NCI-H2081 treated with DMSO at 0.1 percent for 48 hours (cell line): ENCODE results near the gene ZNF407.
A peak's percentile ranks its signal among the peaks of the same experiment; 100 is the strongest.

ENCODE experiments used
- DNase-seq: peaks from one replicate; lab custom pipeline; 2025; lab: John Stamatoyannopoulos, UW

ZNF407 gene

GRCh38 chr18:74731097-74731496 lies 133.4 kb downstream of the ZNF407 start:
- DNase-seq: no peak

- DNase-seq: no peak
Measured at GRCh38 chr18:74732380-74732779, 134.7 kb downstream of the ZNF407 start.

DNA sequence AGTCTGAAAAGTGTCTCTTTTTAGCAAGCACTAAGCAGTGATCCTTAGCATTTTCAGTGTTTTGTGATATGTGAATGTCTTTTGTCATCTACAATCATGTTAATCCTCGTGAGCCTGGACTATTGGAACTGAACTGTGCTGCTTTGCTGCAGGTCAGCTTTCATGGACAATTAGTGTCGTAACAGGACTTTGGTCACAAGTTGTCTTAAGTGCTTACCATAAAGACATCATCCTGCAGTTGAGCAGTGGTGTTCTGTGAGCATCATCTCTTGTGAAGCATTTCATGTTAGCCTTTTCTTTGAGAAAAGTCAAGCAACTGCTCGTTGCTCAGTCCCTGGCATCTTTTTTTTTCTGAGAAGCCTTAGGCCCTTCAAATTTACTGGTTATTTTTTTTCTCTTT lies 135.9 kb downstream of the ZNF407 start:
- no peak for DNase-seq

DNA sequence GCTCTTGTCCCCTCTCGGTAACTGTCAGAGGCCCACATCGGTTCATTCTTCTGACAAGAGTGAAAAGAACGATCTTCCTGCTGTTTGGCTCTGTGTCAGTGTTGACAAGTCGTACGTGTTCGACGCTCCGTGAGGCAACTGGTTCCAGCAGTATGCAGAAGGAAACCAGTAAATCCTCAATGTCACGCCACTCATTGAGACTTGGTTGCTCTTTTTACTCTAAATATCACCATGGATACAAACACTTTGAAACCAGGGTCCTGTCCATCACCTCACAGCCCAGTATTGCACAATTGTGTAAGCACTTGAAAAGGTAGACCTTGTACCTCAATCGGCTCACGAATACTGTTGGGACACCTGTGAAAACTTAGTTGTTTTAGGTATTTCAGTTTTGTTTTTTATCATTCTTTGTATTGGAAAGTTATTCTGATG lies 136.4 kb downstream of the ZNF407 start:
- DNase-seq: no peak

- no peak for DNase-seq
Measured at GRCh38 chr18:74739926-74740325, 142.3 kb downstream of the ZNF407 start.

GRCh38 chr18:74742573-74743243 lies 145.0 kb downstream of the ZNF407 start:
- DNase-seq: no peak

DNA sequence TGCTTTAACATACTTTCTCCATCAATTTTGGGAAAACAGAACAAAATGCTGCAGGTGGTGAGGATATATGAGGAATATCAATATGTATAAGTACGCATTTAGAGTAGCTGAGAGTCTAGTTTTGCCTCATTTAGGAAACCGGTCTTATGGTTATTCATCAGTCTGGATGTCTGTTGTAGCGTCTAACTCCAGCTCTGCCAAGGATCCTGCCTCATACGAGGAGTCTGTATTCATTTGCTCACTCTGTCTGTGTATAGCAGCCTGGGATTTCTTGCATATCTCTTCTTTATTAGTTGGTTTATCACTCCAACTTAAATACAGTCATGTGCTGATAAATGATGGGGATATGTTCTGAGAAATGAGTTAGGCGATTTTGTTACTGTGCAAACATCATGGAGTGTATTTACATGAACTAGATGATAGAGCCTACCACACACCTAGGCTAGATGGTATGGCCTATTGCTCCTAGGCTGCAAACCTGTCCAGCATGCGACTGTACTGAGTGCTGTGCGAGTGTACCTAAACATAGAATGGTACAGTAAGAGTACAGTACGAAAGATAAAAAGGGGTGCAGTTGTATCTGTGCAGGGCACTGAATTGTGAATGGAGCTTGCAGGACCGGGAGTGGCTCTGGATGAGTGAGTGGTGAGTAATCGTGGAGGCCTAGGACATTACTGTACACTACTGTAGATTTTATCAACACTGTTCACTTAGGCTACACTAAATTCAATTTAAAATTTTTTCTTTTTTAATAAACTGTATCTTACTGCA lies 148.1 kb downstream of the ZNF407 start:
- no peak for DNase-seq

DNA sequence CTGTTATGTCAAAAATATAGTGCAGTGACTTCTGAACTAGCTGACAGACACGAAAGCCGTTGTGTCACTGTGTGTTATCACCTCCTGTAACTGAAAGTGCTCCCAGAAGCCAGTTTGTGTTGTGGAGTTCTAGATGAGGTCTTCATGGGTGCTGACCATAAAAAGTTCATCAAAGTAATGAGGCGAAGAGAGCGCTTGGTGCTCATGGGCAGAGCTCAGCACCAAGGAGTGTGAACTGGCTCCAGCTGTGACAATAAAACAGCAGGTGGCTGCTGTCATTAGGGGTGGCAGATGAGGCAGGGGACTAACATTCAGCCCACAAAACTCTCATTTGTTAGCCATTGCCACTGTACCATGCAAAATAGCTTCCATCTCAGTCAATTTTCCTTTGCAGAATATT lies 151.1 kb downstream of the ZNF407 start:
- no peak for DNase-seq

GRCh38 chr18:74758995-74759394 lies 161.3 kb downstream of the ZNF407 start:
- DNase-seq: no peak

DNA sequence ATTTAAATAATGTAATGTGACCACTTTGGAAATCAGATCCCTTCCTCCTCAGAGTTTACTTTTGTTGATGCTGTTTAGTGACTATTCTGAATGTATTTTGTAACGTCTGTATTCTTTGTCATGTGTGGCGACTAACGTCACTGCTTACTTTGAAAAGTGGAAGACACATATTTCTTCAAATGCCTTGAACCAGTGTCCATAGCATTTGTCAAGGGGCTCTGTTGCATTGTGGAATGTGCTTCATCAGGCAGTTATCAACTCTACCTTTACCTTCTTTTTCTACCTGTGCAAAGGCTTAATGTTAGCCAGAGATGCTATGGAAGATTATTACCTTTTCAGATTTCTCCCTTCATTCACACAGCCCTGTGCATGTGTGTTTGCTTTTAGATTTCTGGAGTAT lies 162.4 kb downstream of the ZNF407 start:
- no peak for DNase-seq

- no peak for DNase-seq
Measured at GRCh38 chr18:74760436-74760835, 162.8 kb downstream of the ZNF407 start.

DNA sequence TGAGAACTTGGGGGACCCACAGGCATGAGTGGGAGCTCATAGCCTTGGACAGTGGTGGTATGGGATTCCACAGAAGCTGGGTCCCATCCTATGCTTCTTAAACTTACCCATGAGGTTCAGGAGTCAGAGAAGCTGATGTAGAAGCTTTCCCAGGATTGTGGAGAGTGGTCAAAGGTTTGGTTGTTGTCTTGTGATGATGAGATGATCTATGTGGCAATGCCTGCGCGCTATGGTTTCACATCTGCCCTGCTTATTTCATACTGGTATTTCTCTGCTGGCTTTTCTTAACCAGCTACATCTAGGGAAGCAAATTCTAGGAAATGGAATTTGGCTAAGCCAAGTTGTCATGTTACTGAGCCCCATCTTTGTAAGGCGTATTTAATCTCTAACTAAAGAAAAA lies 168.6 kb downstream of the ZNF407 start:
- DNase-seq: no peak

- DNase-seq: no peak
Measured at GRCh38 chr18:74768096-74768495, 170.4 kb downstream of the ZNF407 start.

DNA sequence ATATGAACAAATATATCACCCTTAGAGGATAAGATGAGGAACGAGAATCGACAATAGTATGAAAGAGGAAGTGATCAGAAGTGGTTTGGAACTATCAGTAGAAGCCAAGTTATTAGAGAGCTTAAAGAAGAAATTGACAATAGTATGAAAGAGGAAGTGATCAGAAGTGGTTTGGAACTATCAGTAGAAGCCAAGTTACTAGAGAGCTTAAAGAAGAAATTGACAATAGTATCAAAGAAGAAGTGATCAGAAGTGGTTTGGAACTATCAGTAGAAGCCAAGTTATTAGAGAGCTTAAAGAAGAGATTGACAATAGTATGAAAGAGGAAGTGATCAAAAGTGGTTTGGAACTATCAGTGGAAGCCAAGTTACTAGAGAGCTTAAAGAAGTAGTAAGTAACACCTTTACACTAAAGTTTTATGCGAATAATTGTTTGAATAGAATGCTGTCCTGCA lies 175.5 kb downstream of the ZNF407 start:
- no peak for DNase-seq

DNA sequence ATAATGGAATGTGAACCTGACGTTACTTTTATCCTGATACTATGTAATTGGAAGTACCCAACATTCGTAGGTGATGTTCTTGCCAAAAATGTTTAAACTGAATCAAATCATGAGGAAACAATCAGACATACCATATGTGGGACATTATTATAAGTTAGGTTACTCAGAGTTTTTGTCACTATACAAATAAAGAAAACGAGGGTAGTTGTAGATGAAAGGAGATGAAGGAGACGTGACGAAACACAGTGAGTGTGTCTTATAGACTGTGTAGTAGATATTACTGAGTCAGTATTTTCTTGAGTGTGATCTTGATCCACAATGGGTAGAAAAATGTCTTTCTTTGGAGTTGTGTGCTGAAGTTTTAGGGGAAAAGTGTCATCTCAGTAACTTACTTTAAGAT lies 176.8 kb downstream of the ZNF407 start:
- no peak for DNase-seq

- no peak for DNase-seq
Measured at GRCh38 chr18:74775239-74775638, 177.6 kb downstream of the ZNF407 start.

DNA sequence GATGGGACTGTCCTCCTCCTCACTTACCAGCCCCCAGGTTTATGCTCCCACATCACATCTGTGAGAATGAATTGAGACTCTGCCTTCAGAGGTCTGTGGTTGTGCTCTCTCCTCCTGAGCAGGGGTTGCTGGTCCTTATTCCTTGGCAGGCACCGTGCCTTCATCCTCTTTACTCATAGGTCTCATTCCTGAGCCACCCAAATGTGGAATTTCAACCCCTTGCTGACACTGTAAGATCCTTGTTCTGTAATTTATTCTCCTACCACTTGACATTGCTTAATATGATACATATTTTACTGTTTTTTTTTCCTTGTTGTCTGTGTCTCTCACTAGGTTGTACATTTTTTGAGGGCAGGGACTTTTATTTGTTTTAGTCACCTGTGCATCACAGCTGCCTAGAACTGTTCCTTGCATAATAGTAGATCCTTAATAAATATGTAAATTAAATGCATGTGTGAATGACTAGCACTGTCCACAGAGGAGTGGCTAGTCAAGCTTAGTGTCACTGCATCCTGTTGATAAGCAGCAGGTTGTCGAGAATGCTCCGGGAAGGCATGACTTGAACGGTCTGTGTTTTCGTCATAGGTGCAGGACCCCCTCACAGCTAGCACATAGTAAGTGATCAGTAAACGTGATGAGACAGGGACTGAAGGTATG lies 180.6 kb downstream of the ZNF407 start:
- no peak for DNase-seq

GRCh38 chr18:74784752-74785151 lies 187.1 kb downstream of the ZNF407 start:
- DNase-seq: peak; percentile 68

- DNase-seq: no peak
Measured at GRCh38 chr18:74785632-74786031, 188.0 kb downstream of the ZNF407 start.

DNA sequence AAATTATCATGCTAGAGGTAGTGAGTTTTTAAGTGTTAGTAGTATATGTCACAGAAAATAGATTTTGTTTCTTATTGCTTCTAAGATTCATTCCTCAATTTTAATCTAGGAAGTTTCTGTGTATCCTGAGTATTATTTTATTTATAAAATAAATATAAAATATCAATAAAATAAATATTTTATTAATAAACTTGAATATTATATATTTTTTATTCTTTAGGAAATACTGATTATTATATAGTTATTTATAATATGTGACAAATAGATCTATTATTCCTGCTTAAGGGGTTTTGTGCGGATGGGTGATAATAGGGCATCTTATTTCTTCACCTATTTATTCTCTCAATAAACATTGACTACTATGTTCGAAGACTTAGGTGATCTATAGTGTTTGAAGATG lies 191.0 kb downstream of the ZNF407 start:
- DNase-seq: no peak

DNA sequence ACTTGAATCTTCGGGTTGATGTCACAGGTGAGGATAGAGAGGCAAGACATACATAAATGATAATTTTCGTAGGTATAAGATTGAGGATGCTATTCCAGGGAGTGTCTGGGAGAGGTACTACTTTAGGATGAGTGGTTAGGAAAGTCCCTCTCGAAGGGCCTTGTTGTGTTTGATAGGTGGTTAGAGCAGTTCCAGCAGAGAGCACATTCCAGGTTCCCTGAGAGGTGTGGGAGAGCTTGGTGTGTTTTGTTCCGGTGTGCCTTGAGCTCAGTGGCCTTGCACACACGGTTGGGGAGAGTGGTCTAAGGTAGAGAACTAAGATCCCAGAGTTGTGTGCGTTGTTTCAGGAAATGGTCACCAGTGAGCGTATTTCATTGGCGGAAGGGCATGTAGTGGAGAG lies 191.4 kb downstream of the ZNF407 start:
- no peak for DNase-seq

- no peak for DNase-seq
Measured at GRCh38 chr18:74790451-74790850, 192.8 kb downstream of the ZNF407 start.
